Activated CD8-positive, alpha-beta T cell treated with anti-CD3 and anti-CD28 coated beads for 36 hours (primary cell): ENCODE results near the gene TMX1. TPM values are rescaled to one million over a fixed set of nuclear protein-coding genes. Genes with fewer than 3 reads are reported as not detected.
"Not testable (repeated sequence)": the region's sequence is repeated elsewhere in the genome, so short reads cannot be mapped to it uniquely, and the experiment has no call there.

ENCODE experiments used
- ATAC-seq: fragments of 200-7000 bp; cut with Tn5 transposase; one replicate; pipeline ENCODE4 v1.10.0; 2021; ENCODE audit warnings: mild to moderate bottlenecking, moderate library complexity
- CTCF ChIA-PET: fragments of 350-600 bp; sonication (Branson Sonifier 250); formaldehyde crosslinking; loops from one replicate; lab custom pipeline; 2021; ENCODE audit warnings: antibody characterized with exemption; lab: Charles Lee
- POLR2A ChIA-PET: fragments of 350-600 bp; sonication (Branson Sonifier 250); formaldehyde crosslinking; loops from one replicate; lab custom pipeline; 2021; ENCODE audit warnings: antibody characterized with exemption; lab: Charles Lee
- DNase-seq: peaks from one replicate; pipeline ENCODE4 v3.0.0-alpha.2; 2020
- H3K27ac Mint-ChIP-seq: one replicate; pipeline ENCODE4 v1.8.0; 2021; ENCODE audit warnings: mild to moderate bottlenecking, mixed read lengths
- H3K27me3 Mint-ChIP-seq: one replicate; pipeline ENCODE4 v1.8.0; 2021; ENCODE audit warnings: mixed read lengths
- H3K36me3 Mint-ChIP-seq: one replicate; pipeline ENCODE4 v1.8.0; 2021; ENCODE audit warnings: low read depth, mixed read lengths
- H3K4me1 Mint-ChIP-seq: one replicate; pipeline ENCODE4 v1.8.0; 2021; ENCODE audit warnings: low read depth, mixed read lengths
- H3K4me3 Mint-ChIP-seq: one replicate; pipeline ENCODE4 v1.8.0; 2021; ENCODE audit warnings: mild to moderate bottlenecking, moderate library complexity, mixed read lengths
- H3K9me3 Mint-ChIP-seq: one replicate; pipeline ENCODE4 v1.8.0; 2021; ENCODE audit warnings: mixed read lengths
- CTCF ChIP-seq: fragments of 200-600 bp; IDR thresholded peaks from one replicate; pipeline ENCODE4 v1.8.0; 2022; ENCODE audit warnings: antibody characterized with exemption, mild to moderate bottlenecking
- intact Hi-C: fragments of 100-400 bp; cut with micrococcal nuclease; formaldehyde crosslinking; loops from one replicate; pipeline ENCODE4 v1.10.0; 2022
- total RNA-seq, 2 experiments: library from RNA; stranded (reverse); gene quantifications; one replicate each; pipeline ENCODE4 v1.2.3, GENCODE V29; 2021

TMX1 gene
- total RNA-seq, 2 experiments from 2014 or later: 53.6 to 61.1 TPM

- ChIA-PET CTCF (no interaction called here), POLR2A (no interaction called here)
- Mint-ChIP-seq H3K36me3 (no peaks in the 10 kb centered on the region), H3K27me3 (peaks cover 5% of the 10 kb centered on the region), H3K9me3 (no peaks in the 10 kb centered on the region), H3K27ac (no peak overlapping the region), H3K4me1 (no peaks in the 10 kb centered on the region), H3K4me3 (no peak overlapping the region)
- DNase-seq (no peak), ATAC-seq (no peak)
- intact Hi-C loops: no loop called here
- TF ChIP-seq CTCF: no peak
Observed at GRCh38 chr14:51210594-51210993, 29.5 kb upstream of the TMX1 start.

- no peak for TF ChIP-seq CTCF
- DNase-seq (no peak), ATAC-seq (no peak)
- Mint-ChIP-seq H3K27me3 (peaks cover 5% of the 10 kb centered on the region), H3K36me3 (no peaks in the 10 kb centered on the region), H3K9me3 (no peaks in the 10 kb centered on the region), H3K27ac (no peak overlapping the region), H3K4me3 (no peak overlapping the region), H3K4me1 (no peaks in the 10 kb centered on the region)
- CTCF ChIA-PET: interaction anchor here (1.1 kb wide), 1 partner anchor 10 kb away, joined by 4 read pairs; no protein-coding TSS in a partner anchor
- POLR2A ChIA-PET: no interaction called here
- intact Hi-C loops: no loop called here
Observed at GRCh38 chr14:51211149-51211548, 28.9 kb upstream of the TMX1 start.

GRCh38 chr14:51216602-51217001 lies 23.4 kb upstream of the TMX1 start:
- CTCF ChIA-PET: no interaction called here
- POLR2A ChIA-PET: no interaction called here
- intact Hi-C loops: no loop called here

GRCh38 chr14:51219473-51220448 lies 20.3 kb upstream of the TMX1 start:
- no peaks in the 10 kb centered on the region for H3K27me3 Mint-ChIP-seq
- no peak overlapping the region for H3K4me3 Mint-ChIP-seq
- H3K9me3 Mint-ChIP-seq: no peaks in the 10 kb centered on the region
- ChIA-PET CTCF (interaction anchor here (0.6 to 2.3 kb wide), 5 partner anchors 11 to 262 kb away, joined by 3 to 8 read pairs (median 5); partner anchors contain the start of gene TRIM9), POLR2A (no interaction called here)
- peak; percentile 64 for TF ChIP-seq CTCF
- H3K36me3 Mint-ChIP-seq: no peaks in the 10 kb centered on the region
- ATAC-seq (no peak), DNase-seq (peak; percentile 16)
- intact Hi-C loops: no loop called here
- H3K27ac Mint-ChIP-seq: no peak overlapping the region
- no peaks in the 10 kb centered on the region for H3K4me1 Mint-ChIP-seq

More at GRCh38 chr14:51216602-51217001, 23.4 kb upstream of the TMX1 start:
- Mint-ChIP-seq H3K27me3 (no peaks in the 10 kb centered on the region), H3K9me3 (no peaks in the 10 kb centered on the region), H3K4me3 (no peak overlapping the region), H3K27ac (no peak overlapping the region), H3K4me1 (no peaks in the 10 kb centered on the region), H3K36me3 (no peaks in the 10 kb centered on the region)
- no peak for DNase-seq
- no peak for ATAC-seq
- no peak for TF ChIP-seq CTCF

GRCh38 chr14:51223463-51223862 lies 16.6 kb upstream of the TMX1 start:
- ATAC-seq, H3K9me3 Mint-ChIP-seq, H3K27ac Mint-ChIP-seq, DNase-seq, H3K4me1 Mint-ChIP-seq, intact Hi-C loops, H3K36me3 Mint-ChIP-seq, POLR2A ChIA-PET, H3K27me3 Mint-ChIP-seq, H3K4me3 Mint-ChIP-seq: not testable (repeated sequence)
- CTCF ChIA-PET: interaction anchor here (1.2 kb wide), 1 partner anchor 269 kb away, joined by 3 read pairs; no protein-coding TSS in a partner anchor
